GM23248 (cell line): ENCODE results near the gene SNW1. TPM values are rescaled to one million over a fixed set of nuclear protein-coding genes. Genes with fewer than 3 reads are reported as not detected.
"Not testable (repeated sequence)": the region's sequence is repeated elsewhere in the genome, so short reads cannot be mapped to it uniquely, and the experiment has no call there.

Experiments
- DNase-seq: peaks from one replicate; pipeline ENCODE4 v3.0.0-alpha.2; 2015
- H2AFZ ChIP-seq: fragments of 200-600 bp; sonication (generic); 2 replicates; pipeline ENCODE4 v1.6.1; 2016; ENCODE audit warnings: antibody characterized with exemption
- H3F3A ChIP-seq: fragments of 200-600 bp; sonication (generic); 2 replicates; pipeline ENCODE4 v1.6.1; 2016; ENCODE audit warnings: mild to moderate bottlenecking, antibody characterized with exemption, mixed run types; ENCODE audit not compliant: insufficient read depth
- H3K27ac ChIP-seq: fragments of 200-600 bp; sonication (generic); 2 replicates; pipeline ENCODE4 v1.5.1; 2016; ENCODE audit warnings: mild to moderate bottlenecking
- H3K27me3 ChIP-seq: fragments of 200-600 bp; sonication (generic); replicated peaks from 2 replicates; pipeline ENCODE4 v1.6.1; 2016; ENCODE audit warnings: mild to moderate bottlenecking; ENCODE audit not compliant: insufficient read depth
- H3K36me3 ChIP-seq: fragments of 200-600 bp; sonication (generic); 2 replicates; pipeline ENCODE4 v1.6.1; 2016; ENCODE audit warnings: low read depth, mild to moderate bottlenecking
- H3K4me1 ChIP-seq: fragments of 200-600 bp; sonication (generic); 2 replicates; pipeline ENCODE4 v1.6.1; 2016; ENCODE audit warnings: mild to moderate bottlenecking; ENCODE audit not compliant: insufficient read depth
- H3K4me2 ChIP-seq: fragments of 200-600 bp; sonication (generic); one replicate; pipeline ENCODE4 v1.6.1; 2016; ENCODE audit warnings: mild to moderate bottlenecking; ENCODE audit not compliant: unreplicated experiment
- H3K4me3 ChIP-seq: fragments of 200-600 bp; sonication (generic); 2 replicates; pipeline ENCODE4 v1.5.1; 2016; ENCODE audit warnings: mild to moderate bottlenecking
- H3K79me2 ChIP-seq: fragments of 200-600 bp; sonication (generic); 2 replicates; pipeline ENCODE4 v1.6.1; 2016; ENCODE audit warnings: mild to moderate bottlenecking; ENCODE audit not compliant: insufficient read depth
- H3K9ac ChIP-seq: fragments of 200-600 bp; sonication (generic); 2 replicates; pipeline ENCODE4 v1.6.1; 2016; ENCODE audit warnings: mild to moderate bottlenecking
- H3K9me2 ChIP-seq: fragments of 200-600 bp; sonication (generic); 2 replicates; pipeline ENCODE4 v1.6.1; 2016; ENCODE audit warnings: mixed run types, mild to moderate bottlenecking, moderate library complexity; ENCODE audit not compliant: insufficient read depth
- H3K9me3 ChIP-seq: fragments of 200-600 bp; sonication (generic); one replicate; pipeline ENCODE4 v1.6.1; 2017; ENCODE audit warnings: low read depth
- H4K20me1 ChIP-seq: fragments of 200-600 bp; sonication (generic); 2 replicates; pipeline ENCODE4 v1.6.0; 2016; ENCODE audit not compliant: insufficient read depth
- EZH2 ChIP-seq: fragments of 200-600 bp; sonication (generic); IDR thresholded peaks from 2 replicates; pipeline ENCODE4 v1.6.1; 2018; ENCODE audit warnings: antibody characterized with exemption, mild to moderate bottlenecking; ENCODE audit not compliant: insufficient read depth, poor library complexity, severe bottlenecking
- EZH2phosphoT487 ChIP-seq: fragments of 200-600 bp; sonication (generic); IDR thresholded peaks from 2 replicates; pipeline ENCODE4 v1.6.1; 2018; ENCODE audit warnings: antibody characterized with exemption, moderate library complexity, mild to moderate bottlenecking, low read depth; ENCODE audit not compliant: insufficient read depth
- WGBS, 2 experiments: methylation state at CpG; one replicate each; pipeline ENCODE4 v1.1.6; 2015 to 2017; ENCODE audit warnings: low lambda C conversion rate in 2 of 2, low coverage in 1 of 2; ENCODE audit errors: missing lambda C conversion rate in 2 of 2; 5-methylcytosine and 5-hydroxymethylcytosine counted together
- in situ Hi-C: fragments of 300-500 bp; cut with MboI; formaldehyde crosslinking; loops from 2 replicates; pipeline ENCODE4 v1.15.0; 2020
- polyA plus RNA-seq: library from polyadenylated mRNA; unstranded; fragments of >200 nt; fragmentation: Nextera tagmentation; extraction: Ambion mirVana; gene quantifications from 2 replicates; pipeline ENCODE4 v1.2.1, GENCODE V29; 2016
- total RNA-seq: library from RNA; depleted of rRNA; stranded (reverse); fragments of >200 nt; shearing (Covaris generic); gene quantifications from 2 replicates; pipeline ENCODE4 v1.2.3, GENCODE V29; 2014

Gene SNW1
- total and polyA plus RNA-seq, 2 experiments from 2014 or later = 45.2 to 64.4 TPM

GRCh38 chr14:77761205-77761931 is 412 bp upstream of the SNW1 start:
- H2AFZ ChIP-seq = peak overlapping the region; percentile 97
- peak overlapping the region; percentile 88 for H3K27ac ChIP-seq
- H3K4me3 ChIP-seq = peak overlapping the region; percentile 87
- H3K27me3 ChIP-seq = no peaks in the 10 kb centered on the region
- H3K9me2 ChIP-seq = no peaks in the 10 kb centered on the region
- in situ Hi-C loops = no loop called here
- no peak for TF ChIP-seq EZH2phosphoT487
- H3K36me3 ChIP-seq = no peaks in the 10 kb centered on the region
- H3K9me3 ChIP-seq = no peaks in the 10 kb centered on the region
- H3K4me2 ChIP-seq = peak overlapping the region; percentile 99
- H4K20me1 ChIP-seq = no peaks in the 10 kb centered on the region; the same call in 1 of the 2 replicates
- peaks cover 45% of the 10 kb centered on the region for H3K79me2 ChIP-seq
- DNase-seq = peak; percentile 79
- 1 to 3% methylated on average over 24 of the region's 24 CpGs for WGBS, 2 experiments
- peak overlapping the region; percentile 96 for H3K9ac ChIP-seq
- no peaks in the 10 kb centered on the region for H3K4me1 ChIP-seq
- 0 out of 2 replicates have a peak, but pooled peaks cover 8% of the 10 kb centered on the region for H3F3A ChIP-seq

GRCh38 chr14:77752799-77753516 is 8.0 kb downstream of the SNW1 start:
- Histone ChIP-seq H3F3A (no peaks in the 10 kb centered on the region), H3K4me1 (no peaks in the 10 kb centered on the region), H3K4me2 (no peak overlapping the region), H4K20me1 (no peaks in the 10 kb centered on the region; the same call in 1 of the 2 replicates), H3K27ac (no peak overlapping the region), H2AFZ (no peak overlapping the region), H3K9ac (no peak overlapping the region), H3K9me3 (no peaks in the 10 kb centered on the region), H3K9me2 (no peaks in the 10 kb centered on the region), H3K36me3 (peaks cover 44% of the 10 kb centered on the region), H3K4me3 (no peak overlapping the region), H3K79me2 (peaks cover 92% of the 10 kb centered on the region), H3K27me3 (no peaks in the 10 kb centered on the region)
- in situ Hi-C loops = no loop called here
- 89 to 92% methylated on average over 3 of the region's 3 CpGs for WGBS, 2 experiments
- TF ChIP-seq EZH2phosphoT487 (no peak), EZH2 (no peak)
- no peak for DNase-seq

GRCh38 chr14:77752266-77752665 is 8.7 kb downstream of the SNW1 start:
- no peak overlapping the region for H2AFZ ChIP-seq
- H3F3A ChIP-seq = no peaks in the 10 kb centered on the region
- H4K20me1 ChIP-seq = no peaks in the 10 kb centered on the region; the same call in 1 of the 2 replicates
- H3K4me3 ChIP-seq = no peak overlapping the region
- no peak for DNase-seq
- peaks cover 44% of the 10 kb centered on the region for H3K36me3 ChIP-seq
- no peaks in the 10 kb centered on the region for H3K27me3 ChIP-seq
- no peak overlapping the region for H3K9ac ChIP-seq
- H3K79me2 ChIP-seq = peaks cover 85% of the 10 kb centered on the region
- WGBS, 2 experiments = 98 to 100% methylated on average over 2 of the region's 2 CpGs
- no peaks in the 10 kb centered on the region for H3K4me1 ChIP-seq
- H3K27ac ChIP-seq = no peak overlapping the region
- no peak overlapping the region for H3K4me2 ChIP-seq
- H3K9me3 ChIP-seq = no peaks in the 10 kb centered on the region
- TF ChIP-seq EZH2phosphoT487 (no peak), EZH2 (no peak)
- no peaks in the 10 kb centered on the region for H3K9me2 ChIP-seq
- in situ Hi-C loops = no loop called here

DNA sequence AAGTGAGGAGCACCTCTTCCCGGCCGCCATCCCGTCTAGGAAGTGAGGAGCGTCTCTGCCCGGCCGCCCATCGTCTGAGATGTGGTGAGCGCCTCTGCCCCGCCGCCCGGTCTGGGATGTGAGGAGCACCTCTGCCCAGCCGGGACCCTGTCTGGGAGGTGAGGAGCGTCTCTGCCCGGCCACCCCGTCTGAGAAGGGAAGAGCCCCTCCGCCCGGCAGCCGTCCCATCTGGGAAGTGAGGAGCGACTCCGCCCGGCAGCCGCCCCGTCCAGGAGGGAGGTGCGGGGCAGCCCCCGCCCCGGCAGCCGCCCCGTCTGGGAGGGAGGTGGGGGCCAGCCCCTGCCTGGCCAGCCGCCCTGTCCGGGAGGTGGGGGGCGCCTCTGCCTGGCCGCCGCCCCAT is 13.5 kb downstream of the SNW1 start:
- H3K36me3 ChIP-seq = peaks cover 42% of the 10 kb centered on the region
- H4K20me1 ChIP-seq, DNase-seq, H2AFZ ChIP-seq, H3K4me3 ChIP-seq, H3K4me1 ChIP-seq, H3F3A ChIP-seq, H3K27me3 ChIP-seq, H3K9me3 ChIP-seq, H3K9me2 ChIP-seq, in situ Hi-C loops, H3K27ac ChIP-seq, H3K9ac ChIP-seq, H3K4me2 ChIP-seq: not testable (repeated sequence)
- H3K79me2 ChIP-seq = peaks cover 79% of the 10 kb centered on the region
- WGBS, 2 experiments = 86 to 89% methylated on average over 7 to 33 of the region's 33 CpGs
